Immature natural killer cell (primary cell): ENCODE data around the gene RAB12. TPM values are rescaled to one million over a fixed set of nuclear protein-coding genes. Genes with fewer than 3 reads are reported as not detected.
"Not testable (repeated sequence)": the region's sequence is repeated elsewhere in the genome, so short reads cannot be mapped to it uniquely, and the experiment has no call there.

ENCODE experiments used
- DNase-seq, 3 donors: peaks; one replicate each; pipeline ENCODE4 v3.0.0; 2022; ENCODE audit warnings: mixed read lengths in 1 of 3
- H3K27ac Mint-ChIP-seq, 6 donors: one replicate each; pipeline ENCODE4 v1.8.0; 2020; ENCODE audit warnings: mixed read lengths in 6 of 6, mild to moderate bottlenecking in 5 of 6, inconsistent platforms in 4 of 6, moderate library complexity in 3 of 6
- H3K27me3 Mint-ChIP-seq, 3 donors: one replicate each; pipeline ENCODE4 v1.8.0; 2020 to 2021; ENCODE audit warnings: low read depth in 3 of 3, mild to moderate bottlenecking in 3 of 3, mixed read lengths in 3 of 3, moderate library complexity in 3 of 3, inconsistent platforms in 1 of 3
- H3K36me3 Mint-ChIP-seq, 3 donors: one replicate each; pipeline ENCODE4 v1.8.0; 2020; ENCODE audit warnings: mixed read lengths in 3 of 3, inconsistent platforms in 2 of 3, mild to moderate bottlenecking in 2 of 3
- H3K4me1 Mint-ChIP-seq, 2 donors: one replicate each; pipeline ENCODE4 v1.8.0; 2020; ENCODE audit warnings: inconsistent platforms in 2 of 2, mild to moderate bottlenecking in 2 of 2, mixed read lengths in 2 of 2, moderate library complexity in 1 of 2
- H3K4me3 Mint-ChIP-seq, 5 donors: one replicate each; pipeline ENCODE4 v1.8.0; 2020; ENCODE audit warnings: mild to moderate bottlenecking in 5 of 5, mixed read lengths in 5 of 5, inconsistent platforms in 3 of 5, moderate library complexity in 3 of 5
- H3K9me3 Mint-ChIP-seq, 6 donors: one replicate each; pipeline ENCODE4 v1.8.0; 2020; ENCODE audit warnings: mild to moderate bottlenecking in 6 of 6, mixed read lengths in 6 of 6, inconsistent platforms in 4 of 6, moderate library complexity in 3 of 6
- polyA plus RNA-seq, 3 donors: library from polyadenylated mRNA; unstranded; fragments of 300-500 nt; fragmentation: Illumina TruSeq; gene quantifications; one replicate each; pipeline ENCODE4 v1.2.3, GENCODE V29; 2021

The RAB12 gene
- under 1 TPM in 1 of 3 donors, not detected in 2; 0.10 TPM for polyA plus RNA-seq

GRCh38 chr18:8608795-8609658, at the start of gene RAB12:
Gene RAB12, plus strand, starts transcription at chr18:8609437. Its CDS starts 3 bp downstream, at chr18:8609440.
- peaks cover 50 to 56% of the 10 kb centered on the region in 2 donors for H3K4me1 Mint-ChIP-seq

GRCh38 chr18:8559612-8560186, 49.5 kb upstream of the RAB12 start:
- Mint-ChIP-seq H3K4me3 (no peak overlapping the region), H3K27ac (no peak overlapping the region), H3K27me3 (peaks cover 0 to 3% (median 0%) of the 10 kb centered on the region in 3 donors), H3K36me3 (no peaks in the 10 kb centered on the region), H3K4me1 (no peaks in the 10 kb centered on the region), H3K9me3 (no peaks in the 10 kb centered on the region)
- no peak for DNase-seq

More at GRCh38 chr18:8608795-8609658, at the start of gene RAB12:
- Mint-ChIP-seq H3K27ac (peak within 1 kb of the TSS; percentile 78 to 94 (median 88)), H3K27me3 (peaks cover 6 to 17% (median 6%) of the 10 kb centered on the region in 3 donors), H3K9me3 (no peaks in the 10 kb centered on the region), H3K36me3 (peaks cover 0 to 2% (median 0%) of the 10 kb centered on the region in 3 donors), H3K4me3 (peak within 1 kb of the TSS; percentile 86 to 96 (median 94))
- peak; percentile 82 to 86 (median 85) for DNase-seq

GRCh38 chr18:8561123-8561910, 47.9 kb upstream of the RAB12 start:
- no peaks in the 10 kb centered on the region for H3K36me3 Mint-ChIP-seq
- no peaks in the 10 kb centered on the region for H3K9me3 Mint-ChIP-seq
- no peak overlapping the region for H3K4me3 Mint-ChIP-seq
- DNase-seq = no peak
- peaks cover 0 to 3% (median 2%) of the 10 kb centered on the region in 3 donors for H3K27me3 Mint-ChIP-seq
- no peaks in the 10 kb centered on the region for H3K4me1 Mint-ChIP-seq
- H3K27ac Mint-ChIP-seq = no peak overlapping the region

- no peaks in the 10 kb centered on the region for H3K36me3 Mint-ChIP-seq
- H3K4me1 Mint-ChIP-seq = no peaks in the 10 kb centered on the region
- H3K27ac Mint-ChIP-seq = no peak overlapping the region
- no peak overlapping the region for H3K4me3 Mint-ChIP-seq
- no peak for DNase-seq
- H3K27me3 Mint-ChIP-seq = peaks cover 0 to 3% (median 2%) of the 10 kb centered on the region in 3 donors
- H3K9me3 Mint-ChIP-seq = no peaks in the 10 kb centered on the region
Observed at GRCh38 chr18:8562070-8562469, 47.2 kb upstream of the RAB12 start.

- Mint-ChIP-seq H3K9me3 (no peaks in the 10 kb centered on the region), H3K36me3 (no peaks in the 10 kb centered on the region), H3K27ac (no peak overlapping the region), H3K4me1 (no peaks in the 10 kb centered on the region), H3K27me3 (peaks cover 0 to 3% (median 2%) of the 10 kb centered on the region in 3 donors), H3K4me3 (no peak overlapping the region)
- no peak for DNase-seq
Observed at GRCh38 chr18:8562919-8563318, 46.3 kb upstream of the RAB12 start.

- Mint-ChIP-seq H3K9me3 (no peaks in the 10 kb centered on the region), H3K4me1 (no peaks in the 10 kb centered on the region), H3K36me3 (no peaks in the 10 kb centered on the region), H3K27ac (no peak overlapping the region), H3K4me3 (no peak overlapping the region), H3K27me3 (peaks cover 2 to 3% (median 2%) of the 10 kb centered on the region in 3 donors)
- DNase-seq = no peak
Observed at GRCh38 chr18:8571399-8571798, 37.8 kb upstream of the RAB12 start.

- not testable (repeated sequence) for H3K4me1 Mint-ChIP-seq, H3K27me3 Mint-ChIP-seq, H3K27ac Mint-ChIP-seq, DNase-seq, H3K4me3 Mint-ChIP-seq, H3K9me3 Mint-ChIP-seq, H3K36me3 Mint-ChIP-seq
Observed at GRCh38 chr18:8573766-8574165, 35.5 kb upstream of the RAB12 start.

GRCh38 chr18:8584798-8585197, 24.4 kb upstream of the RAB12 start:
- Mint-ChIP-seq H3K36me3 (no peaks in the 10 kb centered on the region), H3K4me1 (no peaks in the 10 kb centered on the region), H3K27ac (no peak overlapping the region), H3K9me3 (no peaks in the 10 kb centered on the region), H3K27me3 (peaks cover 2 to 12% (median 4%) of the 10 kb centered on the region in 3 donors), H3K4me3 (no peak overlapping the region)
- no peak for DNase-seq

GRCh38 chr18:8586941-8587340, 22.3 kb upstream of the RAB12 start:
- no peak overlapping the region for H3K4me3 Mint-ChIP-seq
- H3K27me3 Mint-ChIP-seq = peaks cover 0 to 8% (median 2%) of the 10 kb centered on the region in 3 donors
- H3K27ac Mint-ChIP-seq = no peak overlapping the region
- DNase-seq = no peak
- H3K4me1 Mint-ChIP-seq = no peaks in the 10 kb centered on the region
- H3K36me3 Mint-ChIP-seq = no peaks in the 10 kb centered on the region
- no peaks in the 10 kb centered on the region for H3K9me3 Mint-ChIP-seq

GRCh38 chr18:8595445-8595844, 13.8 kb upstream of the RAB12 start:
- H3K4me1 Mint-ChIP-seq = no peaks in the 10 kb centered on the region
- H3K9me3 Mint-ChIP-seq = no peaks in the 10 kb centered on the region
- DNase-seq = no peak
- H3K27me3 Mint-ChIP-seq = peaks cover 1 to 9% (median 2%) of the 10 kb centered on the region in 3 donors
- no peak overlapping the region for H3K27ac Mint-ChIP-seq
- H3K36me3 Mint-ChIP-seq = no peaks in the 10 kb centered on the region
- H3K4me3 Mint-ChIP-seq = no peak overlapping the region

GRCh38 chr18:8601277-8602032, 7.8 kb upstream of the RAB12 start:
- H3K4me1 Mint-ChIP-seq = peaks cover 6 to 8% of the 10 kb centered on the region in 2 donors
- peaks cover 0 to 7% (median 0%) of the 10 kb centered on the region in 3 donors for H3K36me3 Mint-ChIP-seq
- peaks cover 6 to 21% (median 8%) of the 10 kb centered on the region in 3 donors for H3K27me3 Mint-ChIP-seq
- peak overlapping the region in 5 of 6 donors; percentile 5 to 55 (median 22) for H3K27ac Mint-ChIP-seq
- H3K4me3 Mint-ChIP-seq = peak overlapping the region in 2 of 5 donors; percentile 2 to 7
- peak in 1 of 3 donors; percentile 11 for DNase-seq
- H3K9me3 Mint-ChIP-seq = peaks cover 0 to 1% (median 0%) of the 10 kb centered on the region in 6 donors

- Mint-ChIP-seq H3K9me3 (peaks cover 0 to 1% (median 0%) of the 10 kb centered on the region in 6 donors), H3K27ac (peak overlapping the region in 5 of 6 donors; percentile 5 to 55 (median 22)), H3K27me3 (peaks cover 6 to 21% (median 8%) of the 10 kb centered on the region in 3 donors), H3K36me3 (peaks cover 0 to 7% (median 0%) of the 10 kb centered on the region in 3 donors), H3K4me3 (peak overlapping the region in 1 of 5 donors; percentile 2), H3K4me1 (peaks cover 6 to 8% of the 10 kb centered on the region in 2 donors)
- no peak for DNase-seq
Observed at GRCh38 chr18:8602040-8602439, 7.2 kb upstream of the RAB12 start.

- H3K9me3 Mint-ChIP-seq = peaks cover 0 to 1% (median 0%) of the 10 kb centered on the region in 6 donors
- peaks cover 6 to 20% (median 8%) of the 10 kb centered on the region in 3 donors for H3K27me3 Mint-ChIP-seq
- DNase-seq = no peak
- peaks cover 7 to 9% of the 10 kb centered on the region in 2 donors for H3K4me1 Mint-ChIP-seq
- H3K36me3 Mint-ChIP-seq = peaks cover 0 to 7% (median 0%) of the 10 kb centered on the region in 3 donors
- no peak overlapping the region for H3K27ac Mint-ChIP-seq
- no peak overlapping the region for H3K4me3 Mint-ChIP-seq
Observed at GRCh38 chr18:8602557-8602956, 6.7 kb upstream of the RAB12 start.
